Pancreas (tissue), 10 donors: ENCODE data around the gene RNPS1. TPM values are rescaled to one million over a fixed set of nuclear protein-coding genes. Genes with fewer than 3 reads are reported as not detected.
"Not testable (repeated sequence)": the region's sequence is repeated elsewhere in the genome, so short reads cannot be mapped to it uniquely, and the experiment has no call there.

Source experiments
- ATAC-seq, 4 donors: fragments of 200-7000 bp; cut with Tn5 transposase; one replicate each; pipeline versions ENCODE4 v1.8.0 to v1.9.1; 2020; ENCODE audit warnings: mild to moderate bottlenecking in 4 of 4, moderate library complexity in 4 of 4
- DNase-seq, 6 donors: peaks; one replicate each; pipeline ENCODE4 v3.0.0-alpha.2; 2020
- FAIRE-seq: peaks from 2 replicates; lab custom pipeline; 2012; peaks lifted over from hg19 to GRCh38; lab: Jason Lieb, UNC
- H3K27ac ChIP-seq, 4 donors: fragments of 200-600 bp; sonication (generic); 1 replicate in 3 of 4; 2 replicates in 1 of 4; pipeline versions ENCODE4 v1.5.0 to v1.8.0; 2020
- H3K27me3 ChIP-seq, 4 donors: fragments of 200-600 bp; one replicate each; pipeline ENCODE4 v1.8.0; 2021
- H3K36me3 ChIP-seq, 3 donors: fragments of 200-600 bp; sonication (generic) in 1 of 3; one replicate each; pipeline versions ENCODE4 v1.5.0 to v1.8.0; 2020 to 2021
- H3K4me1 ChIP-seq, 3 donors: fragments of 200-600 bp; one replicate each; pipeline ENCODE4 v1.8.0; 2021
- H3K4me3 ChIP-seq, 4 donors: fragments of 200-600 bp; sonication (generic) in 2 of 4; one replicate each; pipeline versions ENCODE4 v1.5.0 to v1.8.0; 2020 to 2021
- H3K9me3 ChIP-seq, 4 donors: fragments of 200-600 bp; one replicate each; pipeline ENCODE4 v1.8.0; 2021
- WGBS, 2 donors: extraction: QIAGEN DNeasy Blood & Tissue Kit; methylation state at CpG; one replicate each; pipeline ENCODE4 v1.1.7; 2013; 5-methylcytosine and 5-hydroxymethylcytosine counted together
- intact Hi-C, 3 donors: fragments of 100-400 bp; cut with DNase I; formaldehyde crosslinking; loops; one replicate each; pipeline versions ENCODE4 v1.11.1 to v1.14.2; 2022
- polyA plus RNA-seq, 2 donors: library from polyadenylated mRNA; stranded (reverse); fragments of 200-250 nt; gene quantifications; one replicate each; pipeline ENCODE4 v1.2.3, GENCODE V29; 2013
- total RNA-seq, 6 donors: library from RNA; stranded (reverse); fragmentation: NEBNext Ultra II Directional in 4 of 6; extraction: Animal tissue kit (Norgen Biotek cat#: 25700) in 4 of 6; gene quantifications; one replicate each; pipeline versions ENCODE4 v1.2.1 to v1.2.4, GENCODE V29; 2021 to 2023
- TF ChIP-seq, protein P1 (sequence below), 4 donors: fragments of 200-600 bp; sonication (generic) in 3 of 4; IDR thresholded peaks; one replicate each; pipeline versions ENCODE4 v1.5.0 to v1.8.0; 2021; ENCODE audit warnings: antibody characterized with exemption in 4 of 4
- donor health status: healthy with polysubstance abuse.
- donor health status: DM: no; HTN: no; CAD: no; lungs with moderate emphysema.
- donor health status: DM: no; HTN: no; CAD: no.
- donor health status: control.
- donor health status: control.
- donor health status: Bipolar disorder and iron deficiency.
- donor health status: DM: yes; HTN: yes; CAD: no.
- donor health status: DM: no; HTN: no; CAD: no.
- donor health status: DM: no; HTN: no; CAD: no.
- donor health status: DM: yes; HTN: yes; CAD: no.

The RNPS1 gene
- total and polyA plus RNA-seq, 8 donors, result 36.0 to 103 (median 54.3) TPM

DNA sequence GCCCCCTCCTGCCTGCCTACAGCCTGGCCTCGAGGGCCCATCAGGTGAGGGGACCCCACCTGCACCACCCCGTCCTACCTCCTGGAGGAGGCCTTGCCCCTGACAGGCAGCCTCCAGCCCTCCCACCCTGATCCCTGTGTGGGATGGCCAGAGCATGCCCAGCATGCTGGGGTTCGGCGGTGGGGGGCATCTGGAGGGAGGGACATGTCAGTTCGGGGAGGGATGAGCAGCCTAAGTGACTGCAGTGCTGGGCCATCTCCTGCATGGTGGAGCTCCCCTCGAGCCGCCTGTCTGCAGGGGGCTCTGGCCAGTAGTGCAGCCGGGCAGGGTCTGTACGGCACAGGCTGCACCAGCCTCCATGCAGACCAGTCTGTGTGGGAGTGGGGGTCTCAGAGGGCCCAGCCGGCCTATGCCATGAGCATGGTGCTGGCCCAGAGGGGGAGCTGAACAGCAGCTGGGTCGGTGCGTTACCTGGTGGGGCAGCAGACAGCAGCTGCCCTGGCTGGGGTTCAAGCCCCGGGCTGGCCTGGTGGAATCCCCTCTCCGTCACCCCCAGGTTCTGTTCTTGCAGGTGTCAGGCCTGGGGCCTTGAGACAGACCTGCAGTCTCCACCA, 4.0 kb upstream of the RNPS1 start:
- no peaks in the 10 kb centered on the region for H3K27me3 ChIP-seq
- DNase-seq, result peak in 1 of 6 donors; percentile 21
- no peaks in the 10 kb centered on the region for H3K36me3 ChIP-seq
- no peak for ATAC-seq
- H3K4me1 ChIP-seq, result peaks cover 0 to 7% (median 4%) of the 10 kb centered on the region in 3 donors
- no peak for FAIRE-seq
- TF ChIP-seq, protein P1, sequence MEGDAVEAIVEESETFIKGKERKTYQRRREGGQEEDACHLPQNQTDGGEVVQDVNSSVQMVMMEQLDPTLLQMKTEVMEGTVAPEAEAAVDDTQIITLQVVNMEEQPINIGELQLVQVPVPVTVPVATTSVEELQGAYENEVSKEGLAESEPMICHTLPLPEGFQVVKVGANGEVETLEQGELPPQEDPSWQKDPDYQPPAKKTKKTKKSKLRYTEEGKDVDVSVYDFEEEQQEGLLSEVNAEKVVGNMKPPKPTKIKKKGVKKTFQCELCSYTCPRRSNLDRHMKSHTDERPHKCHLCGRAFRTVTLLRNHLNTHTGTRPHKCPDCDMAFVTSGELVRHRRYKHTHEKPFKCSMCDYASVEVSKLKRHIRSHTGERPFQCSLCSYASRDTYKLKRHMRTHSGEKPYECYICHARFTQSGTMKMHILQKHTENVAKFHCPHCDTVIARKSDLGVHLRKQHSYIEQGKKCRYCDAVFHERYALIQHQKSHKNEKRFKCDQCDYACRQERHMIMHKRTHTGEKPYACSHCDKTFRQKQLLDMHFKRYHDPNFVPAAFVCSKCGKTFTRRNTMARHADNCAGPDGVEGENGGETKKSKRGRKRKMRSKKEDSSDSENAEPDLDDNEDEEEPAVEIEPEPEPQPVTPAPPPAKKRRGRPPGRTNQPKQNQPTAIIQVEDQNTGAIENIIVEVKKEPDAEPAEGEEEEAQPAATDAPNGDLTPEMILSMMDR (IDR thresholded peaks at IDR 0.05), result no peak
- WGBS, 2 donors, result 83 to 90% methylated on average over 12 to 14 of the region's 14 CpGs
- no peak overlapping the region for H3K27ac ChIP-seq
- no peak overlapping the region for H3K4me3 ChIP-seq
- intact Hi-C loops, result no loop called here
- H3K9me3 ChIP-seq, result no peaks in the 10 kb centered on the region

DNA sequence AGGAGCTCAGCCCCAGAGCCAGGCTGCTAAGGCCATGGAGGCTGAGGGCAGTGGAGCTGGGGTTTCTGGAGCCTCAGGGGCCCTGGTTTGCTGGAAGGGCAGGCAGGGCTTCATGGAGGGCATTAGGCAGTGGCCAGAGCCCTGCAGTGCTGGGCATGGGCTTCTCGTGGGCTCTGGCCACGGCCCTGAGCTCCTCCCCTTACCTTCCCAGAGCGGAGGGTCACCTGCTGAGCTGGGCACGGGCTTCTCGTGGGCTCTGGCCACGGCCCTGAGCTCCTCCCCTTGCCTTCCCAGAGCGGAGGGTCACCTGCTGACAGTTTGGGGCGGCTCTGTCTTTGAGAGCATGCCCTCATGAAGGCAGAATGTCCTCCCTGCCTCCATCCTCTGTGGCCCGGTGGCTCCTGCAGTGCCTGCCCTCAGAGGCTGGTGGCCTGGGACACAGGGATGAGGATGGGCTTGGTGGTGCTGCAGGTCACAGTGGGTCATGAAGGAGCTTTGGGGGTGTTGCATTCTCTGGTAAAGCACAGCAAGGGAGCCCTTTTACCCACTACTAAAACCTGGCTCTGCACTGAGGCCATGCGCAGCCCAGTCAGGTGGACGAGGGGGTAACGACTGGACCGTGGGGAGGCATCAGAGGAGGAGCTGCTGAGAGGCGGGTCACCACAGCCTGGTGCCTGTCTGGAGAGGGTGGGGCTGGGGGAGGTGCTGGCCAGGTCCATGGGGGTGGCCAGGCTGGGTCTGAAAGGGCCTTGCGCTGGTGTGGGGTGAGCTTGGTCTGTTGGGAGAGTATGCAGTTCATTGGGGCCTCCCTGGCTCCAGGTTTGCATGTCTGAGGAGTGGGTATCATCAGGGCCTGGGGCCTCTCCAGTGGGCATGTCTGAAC, 2.9 kb upstream of the RNPS1 start:
- no peak for ATAC-seq

DNA sequence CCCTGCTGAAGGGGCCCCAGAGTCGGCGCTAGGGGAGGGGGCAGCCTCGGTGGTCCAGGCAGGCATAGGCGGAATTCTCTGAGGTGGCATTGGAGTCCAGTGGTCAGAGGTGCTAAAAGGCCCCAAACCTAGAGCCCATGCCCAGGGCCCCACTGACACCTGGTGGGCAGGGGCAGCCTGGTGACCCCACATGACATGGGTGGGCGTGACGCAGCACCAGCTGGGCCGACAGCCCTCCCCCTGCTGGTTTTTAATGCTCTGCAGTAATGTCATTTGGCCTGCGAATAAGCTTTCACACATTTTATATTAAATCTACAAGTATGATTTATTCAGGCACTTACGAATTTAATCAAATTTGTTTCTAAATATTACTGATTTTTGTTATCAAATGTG, 2.1 kb upstream of the RNPS1 start:
- Histone ChIP-seq H3K36me3 (no peaks in the 10 kb centered on the region), H3K4me3 (no peak overlapping the region), H3K27me3 (no peaks in the 10 kb centered on the region), H3K4me1 (peaks cover 4 to 20% (median 14%) of the 10 kb centered on the region in 3 donors), H3K9me3 (no peaks in the 10 kb centered on the region), H3K27ac (no peak overlapping the region)
- DNase-seq (peak in 1 of 6 donors; percentile 18), ATAC-seq (no peak), FAIRE-seq (no peak)
- 82 to 86% methylated on average over 9 of the region's 9 CpGs for WGBS, 2 donors
- TF ChIP-seq, protein P1 (IDR thresholded peaks at IDR 0.05), result no peak
- intact Hi-C loops, result no loop called here

More for the DNA sequence above, 2.9 kb upstream of the RNPS1 start:
- Histone ChIP-seq H3K36me3 (no peaks in the 10 kb centered on the region), H3K4me3 (no peak overlapping the region), H3K27me3 (no peaks in the 10 kb centered on the region), H3K4me1 (peaks cover 4 to 14% (median 8%) of the 10 kb centered on the region in 3 donors), H3K27ac (no peak overlapping the region), H3K9me3 (no peaks in the 10 kb centered on the region)
- peak in 1 of 6 donors; percentile 40 for DNase-seq
- no peak for FAIRE-seq
- WGBS, 2 donors, result 80 to 87% methylated on average over 11 to 15 of the region's 15 CpGs
- TF ChIP-seq, protein P1 (IDR thresholded peaks at IDR 0.05), result no peak
- intact Hi-C loops, result no loop called here

GRCh38 chr16:2267505-2267912, 417 bp downstream of the RNPS1 start:
- H3K9me3 ChIP-seq, intact Hi-C loops, FAIRE-seq, DNase-seq, H3K27me3 ChIP-seq: not testable (repeated sequence)
- Histone ChIP-seq H3K27ac (peak overlapping the region; percentile 94 to 98 (median 94)), H3K36me3 (peaks cover 0 to 14% (median 8%) of the 10 kb centered on the region in 3 donors), H3K4me3 (peak overlapping the region; percentile 67 to 97 (median 84)), H3K4me1 (peaks cover 4 to 24% (median 14%) of the 10 kb centered on the region in 3 donors)
- WGBS, 2 donors, result 1% methylated on average over 34 to 54 of the region's 54 CpGs
- peak; percentile 77 to 88 (median 82) for ATAC-seq

DNA sequence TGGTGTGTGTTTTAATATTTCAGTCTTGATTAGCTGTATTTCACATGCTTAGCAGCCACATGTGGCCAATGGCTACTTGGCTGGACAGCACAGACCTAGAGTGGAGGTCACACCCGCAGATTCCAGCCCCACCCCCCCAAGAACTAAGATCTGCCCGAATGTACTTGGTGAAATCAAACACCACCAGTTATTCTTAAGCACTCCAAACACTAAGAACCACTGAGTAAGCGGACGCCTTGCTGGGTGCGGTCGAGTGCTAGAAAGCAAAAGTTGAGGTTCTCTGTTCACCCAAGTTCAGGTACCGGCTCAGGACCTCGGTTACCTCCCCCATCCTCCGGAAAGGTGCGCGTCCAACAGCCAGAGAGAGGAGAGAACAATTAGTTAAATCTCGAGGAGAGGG, 1.0 kb downstream of the RNPS1 start:
- H3K4me1 ChIP-seq, result peaks cover 4 to 24% (median 14%) of the 10 kb centered on the region in 3 donors
- H3K4me3 ChIP-seq, result peak overlapping the region; percentile 67 to 97 (median 84)

DNA sequence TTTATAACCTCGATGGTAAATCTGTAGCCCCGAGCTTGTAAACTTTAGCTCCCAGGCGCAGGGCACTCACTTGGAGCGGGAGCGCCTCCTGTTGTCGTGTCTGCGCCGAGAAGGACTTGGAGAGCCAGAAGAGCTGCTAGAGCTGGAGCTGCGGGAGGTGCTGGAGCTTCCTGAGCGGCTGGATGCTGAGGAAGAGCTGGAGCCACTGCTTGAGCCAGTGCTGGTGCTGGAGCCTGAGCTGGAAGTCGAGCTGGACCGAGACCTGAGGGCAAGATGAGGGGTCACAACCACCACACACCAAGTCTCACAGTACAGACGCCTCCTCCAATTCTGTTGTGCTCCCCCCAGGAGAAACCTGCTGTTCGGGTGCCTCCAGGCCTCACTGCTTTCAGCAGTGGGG, 4.9 kb downstream of the RNPS1 start:
- H3K27ac ChIP-seq, H3K4me3 ChIP-seq, H3K27me3 ChIP-seq, ATAC-seq, FAIRE-seq, intact Hi-C loops, H3K9me3 ChIP-seq: not testable (repeated sequence)
- 79 to 83% methylated on average over 14 of the region's 14 CpGs for WGBS, 2 donors
- H3K36me3 ChIP-seq, result peaks cover 7 to 52% (median 22%) of the 10 kb centered on the region in 3 donors
- DNase-seq, result peak in 2 of 6 donors; percentile 4 to 27
- peaks cover 0 to 17% (median 14%) of the 10 kb centered on the region in 3 donors for H3K4me1 ChIP-seq

More for the DNA sequence above, 1.0 kb downstream of the RNPS1 start:
- 2 to 4% methylated on average over 9 to 11 of the region's 12 CpGs for WGBS, 2 donors
- ATAC-seq, intact Hi-C loops, H3K9me3 ChIP-seq, H3K27ac ChIP-seq, H3K27me3 ChIP-seq, FAIRE-seq: not testable (repeated sequence)
- H3K36me3 ChIP-seq, result peaks cover 6 to 20% (median 14%) of the 10 kb centered on the region in 3 donors
- DNase-seq, result peak in 2 of 6 donors; percentile 6 to 14
